Measurements from ENCODE around the gene MYBL2. TPM values are rescaled to one million over a fixed set of nuclear protein-coding genes. Genes with fewer than 3 reads are reported as not detected.
A peak's percentile ranks its signal among the peaks of the same experiment; 100 is the strongest.
"Not testable (repeated sequence)": the region's sequence is repeated elsewhere in the genome, so short reads cannot be mapped to it uniquely, and the experiment has no call there.

Gene MYBL2
- total and polyA plus RNA-seq, 2 experiments from 2014 or later: 27.3 to 30.6 TPM

- Histone ChIP-seq H3K4me1 (ENCODE audit: low read depth) (no peaks in the 10 kb centered on the region), H3K4me3 (no peak overlapping the region), H3K27ac (no peak overlapping the region), H3K27me3 (no peaks in the 10 kb centered on the region), H3K9me3 (ENCODE audit: low read depth) (no peaks in the 10 kb centered on the region), H3K36me3 (no peaks in the 10 kb centered on the region)
- TF ChIP-seq CTCF (IDR thresholded peaks at IDR 0.05; ENCODE audit: low read depth, low read length): no peak
- peak in 1 of 2 donors; percentile 94 for DNase-seq (ENCODE audit: low read depth in 1 of 2, low spot score in 1 of 2)
Observed at GRCh38 chr20:43752561-43753301, 85.8 kb downstream of the MYBL2 start.

GRCh38 chr20:43755390-43755789 lies 88.5 kb downstream of the MYBL2 start:
- Histone ChIP-seq H3K36me3 (no peaks in the 10 kb centered on the region), H3K27ac (no peak overlapping the region), H3K27me3 (no peaks in the 10 kb centered on the region), H3K9me3 (ENCODE audit: low read depth) (no peaks in the 10 kb centered on the region), H3K4me1 (ENCODE audit: low read depth) (no peaks in the 10 kb centered on the region), H3K4me3 (no peak overlapping the region)
- DNase-seq (ENCODE audit: low read depth in 1 of 2, low spot score in 1 of 2): peak in 1 of 2 donors; percentile 67
- TF ChIP-seq CTCF (IDR thresholded peaks at IDR 0.05; ENCODE audit: low read depth, low read length): no peak

- Histone ChIP-seq H3K36me3 (no peaks in the 10 kb centered on the region), H3K4me3 (no peak overlapping the region), H3K9me3 (ENCODE audit: low read depth) (no peaks in the 10 kb centered on the region), H3K27me3 (no peaks in the 10 kb centered on the region), H3K4me1 (ENCODE audit: low read depth) (no peaks in the 10 kb centered on the region), H3K27ac (no peak overlapping the region)
- no peak for TF ChIP-seq CTCF (IDR thresholded peaks at IDR 0.05; ENCODE audit: low read depth, low read length)
- peak in 1 of 2 donors; percentile 64 for DNase-seq (ENCODE audit: low read depth in 1 of 2, low spot score in 1 of 2)
Observed at GRCh38 chr20:43755851-43756250, 88.9 kb downstream of the MYBL2 start.

GRCh38 chr20:43757888-43758287 lies 91.0 kb downstream of the MYBL2 start:
- not testable (repeated sequence) for DNase-seq (ENCODE audit: low read depth in 1 of 2, low spot score in 1 of 2); H3K36me3 ChIP-seq; H3K27me3 ChIP-seq; H3K9me3 ChIP-seq (ENCODE audit: low read depth); H3K4me3 ChIP-seq; H3K4me1 ChIP-seq (ENCODE audit: low read depth); H3K27ac ChIP-seq

DNA sequence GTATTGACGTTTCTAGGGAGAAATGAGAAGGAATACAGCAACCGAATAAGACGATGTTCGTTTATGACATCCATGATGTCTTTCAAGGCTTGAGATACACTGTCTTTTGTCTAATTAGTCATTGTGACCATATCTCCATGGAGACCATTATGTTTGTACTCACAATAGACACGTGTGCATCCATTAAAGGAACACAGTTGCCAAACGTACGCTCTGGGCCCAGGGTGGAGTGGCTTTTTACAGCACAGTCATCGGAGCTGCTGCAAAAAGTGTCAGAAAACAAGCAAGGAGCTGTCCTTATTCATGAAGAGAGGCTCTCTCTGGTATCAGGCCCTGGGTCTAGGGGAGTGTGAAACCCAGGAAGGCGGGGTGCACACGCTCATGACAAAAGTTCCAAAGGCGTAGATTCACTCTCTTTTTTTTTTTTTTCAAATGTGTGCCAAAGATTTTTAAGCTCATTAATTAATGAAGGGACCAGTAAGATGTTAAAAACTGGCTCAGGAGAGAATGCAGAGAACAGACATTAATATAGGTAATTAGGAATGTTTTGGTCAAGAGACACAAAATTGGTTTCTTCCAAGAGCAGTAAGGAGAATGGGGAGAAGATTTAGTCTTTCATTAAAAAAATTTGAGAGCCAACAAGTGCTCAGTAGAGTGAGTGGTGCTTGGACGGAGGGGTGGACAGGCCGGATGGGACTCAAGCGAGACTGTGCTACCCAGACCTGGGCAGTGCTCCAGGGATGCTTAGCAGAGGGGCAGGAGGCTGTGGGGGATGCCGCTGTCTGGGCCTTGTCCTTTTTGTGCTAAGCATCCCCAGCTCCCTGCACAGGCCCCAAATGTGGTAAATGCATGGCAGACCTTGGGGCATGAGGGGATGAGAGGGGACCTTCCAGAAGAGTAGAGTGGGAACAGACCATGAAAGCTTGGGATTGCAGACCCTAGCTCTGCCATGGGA lies 94.7 kb downstream of the MYBL2 start:
- H3K4me3 ChIP-seq: no peak overlapping the region
- H3K4me1 ChIP-seq (ENCODE audit: low read depth): no peaks in the 10 kb centered on the region
- DNase-seq (ENCODE audit: low read depth in 1 of 2, low spot score in 1 of 2): no peak
- no peak for TF ChIP-seq CTCF (IDR thresholded peaks at IDR 0.05; ENCODE audit: low read depth, low read length)
- H3K9me3 ChIP-seq (ENCODE audit: low read depth): no peaks in the 10 kb centered on the region
- no peaks in the 10 kb centered on the region for H3K27me3 ChIP-seq
- H3K36me3 ChIP-seq: no peaks in the 10 kb centered on the region
- no peak overlapping the region for H3K27ac ChIP-seq

- H3K9me3 ChIP-seq (ENCODE audit: low read depth): no peaks in the 10 kb centered on the region
- no peak overlapping the region for H3K4me3 ChIP-seq
- no peaks in the 10 kb centered on the region for H3K4me1 ChIP-seq (ENCODE audit: low read depth)
- no peaks in the 10 kb centered on the region for H3K27me3 ChIP-seq
- no peak overlapping the region for H3K27ac ChIP-seq
- TF ChIP-seq CTCF (IDR thresholded peaks at IDR 0.05; ENCODE audit: low read depth, low read length): no peak
- DNase-seq (ENCODE audit: low read depth in 1 of 2, low spot score in 1 of 2): no peak
- H3K36me3 ChIP-seq: no peaks in the 10 kb centered on the region
Observed at GRCh38 chr20:43762911-43763310, 96.0 kb downstream of the MYBL2 start.
